Activated CD4-positive, alpha-beta T cell treated with anti-CD3 and anti-CD28 coated beads, Interleukin-2, Interleukin-6, amounts not matched to agents 100 ng/mL and 50 ng/mL, durations not matched to agents 16 hours and 8 hours (primary cell): ENCODE data around the gene MYO18A.
"Not testable (repeated sequence)": the region's sequence is repeated elsewhere in the genome, so short reads cannot be mapped to it uniquely, and the experiment has no call there.

Experiments used
- DNase-seq: peaks from one replicate; pipeline ENCODE4 v3.0.0-alpha.2; 2020

Gene MYO18A

DNA sequence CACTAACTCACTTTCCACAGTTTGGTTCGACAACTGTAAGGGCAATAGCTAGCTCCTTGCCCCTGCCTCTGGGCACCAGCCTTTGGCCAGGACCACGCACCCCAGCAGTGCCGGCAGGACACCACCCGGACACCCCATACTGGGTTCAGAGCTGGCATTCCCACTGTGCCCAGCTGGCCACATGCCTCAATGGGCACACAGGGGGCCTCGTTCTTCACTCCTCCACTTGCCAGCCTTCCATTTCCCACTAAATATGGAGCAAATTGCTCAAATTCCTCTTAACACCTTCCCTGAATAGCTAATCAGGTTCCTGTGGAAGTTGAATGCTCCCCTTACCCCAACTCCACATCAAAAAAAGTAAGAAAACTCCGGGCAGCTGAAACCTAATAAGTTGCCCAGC, 84.8 kb downstream of the MYO18A start:
- DNase-seq: no peak

DNA sequence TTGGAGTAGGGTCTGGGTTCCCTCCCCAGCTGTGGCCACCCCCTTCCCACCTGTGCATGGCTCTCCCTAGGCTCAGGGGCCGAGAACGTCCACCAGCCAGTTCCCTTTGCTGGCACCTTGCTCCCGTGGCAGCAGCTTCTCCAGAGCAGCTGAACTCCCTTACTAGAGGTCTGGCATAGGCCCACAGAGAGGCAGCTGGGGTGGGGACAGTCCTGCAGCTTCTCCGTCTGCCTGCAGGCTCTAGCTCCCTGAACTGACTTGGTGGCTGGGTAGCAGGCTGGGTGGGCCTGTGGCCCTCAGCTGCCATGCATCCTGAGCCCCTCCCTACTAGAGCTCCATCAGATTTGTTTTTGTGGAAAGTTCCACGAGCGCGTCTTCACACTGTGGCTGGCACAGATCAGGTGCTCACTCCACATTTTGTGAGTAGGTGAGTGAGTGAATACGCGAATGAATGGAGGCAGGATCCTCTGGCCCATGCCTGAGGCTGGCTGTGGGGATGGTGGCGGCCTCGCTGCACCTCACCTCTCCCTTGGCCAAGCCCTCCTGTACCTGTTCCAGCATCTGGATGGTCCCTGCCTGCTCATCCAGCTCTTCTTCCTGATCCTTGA, 86.0 kb downstream of the MYO18A start:
- DNase-seq: no peak

DNA sequence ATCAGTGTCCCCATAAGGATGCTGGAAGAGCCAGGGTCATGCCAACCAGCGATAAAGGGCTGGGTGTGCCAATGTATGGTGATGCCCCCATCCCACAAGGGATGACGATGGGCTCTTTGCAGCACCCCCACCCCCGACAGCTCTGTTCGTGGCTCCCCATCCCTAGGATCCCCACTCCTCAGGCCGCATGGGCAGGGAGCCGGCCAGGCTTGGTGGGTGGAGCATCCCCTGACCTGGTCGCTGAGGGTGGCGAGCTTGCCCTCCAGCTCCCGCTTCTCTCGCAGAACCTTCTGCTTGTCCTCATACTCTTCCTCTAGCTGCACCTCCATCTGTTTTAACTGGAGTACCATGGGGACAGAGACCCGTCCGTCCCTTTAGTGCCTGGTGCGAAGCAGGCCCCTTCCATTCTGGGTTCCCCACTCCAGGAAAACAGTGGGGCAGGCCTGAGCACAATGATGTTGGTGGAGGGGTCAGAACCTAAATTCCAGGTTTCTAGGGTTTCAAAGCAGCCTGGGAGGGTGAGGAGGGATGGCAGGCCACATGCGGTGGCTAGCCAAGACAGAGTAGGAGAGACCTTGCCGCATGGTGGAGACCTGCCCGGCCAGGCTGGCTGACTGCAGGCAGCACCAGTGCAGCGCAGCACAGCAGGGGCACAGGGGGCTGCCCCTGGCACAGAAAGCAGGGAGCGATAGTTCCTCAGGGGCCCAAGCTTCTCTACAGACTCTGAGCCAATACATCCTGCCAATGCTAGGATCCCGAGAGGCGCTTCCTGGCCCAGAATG, 86.9 kb downstream of the MYO18A start:
- DNase-seq: no peak

DNA sequence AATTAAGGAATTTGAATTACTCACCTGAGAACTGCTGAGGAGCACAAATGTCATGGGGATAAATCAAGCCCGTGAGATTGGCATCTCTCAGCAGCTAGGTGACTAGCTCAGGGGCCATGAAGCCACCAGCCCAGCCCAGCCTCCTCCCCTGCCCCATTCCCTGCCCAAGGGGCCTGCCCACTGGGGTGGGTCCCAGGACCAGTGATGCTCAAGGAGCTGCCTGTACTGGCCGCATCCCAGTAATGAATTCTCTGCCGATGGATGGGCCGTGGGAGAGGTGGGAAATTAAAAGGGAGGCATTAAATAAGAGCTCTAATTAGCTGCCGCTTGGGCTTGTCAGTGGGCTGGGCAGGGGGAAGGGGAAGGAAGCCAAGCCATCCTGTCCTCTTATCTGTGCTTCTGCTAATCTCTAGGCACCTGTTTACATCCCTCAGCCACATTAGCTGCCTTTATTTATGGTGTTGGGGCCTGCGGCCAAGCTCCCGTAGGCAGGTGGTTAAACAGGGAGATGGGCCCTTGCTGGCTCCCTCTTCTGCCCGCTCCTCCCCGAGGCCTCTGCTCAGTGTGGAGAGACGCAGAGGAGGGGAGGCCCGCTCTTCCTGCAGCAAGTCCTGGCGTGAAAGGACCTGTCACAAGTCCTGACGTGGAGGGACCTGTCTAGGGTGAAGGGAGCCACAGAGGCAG, 88.5 kb downstream of the MYO18A start:
- no peak for DNase-seq

DNA sequence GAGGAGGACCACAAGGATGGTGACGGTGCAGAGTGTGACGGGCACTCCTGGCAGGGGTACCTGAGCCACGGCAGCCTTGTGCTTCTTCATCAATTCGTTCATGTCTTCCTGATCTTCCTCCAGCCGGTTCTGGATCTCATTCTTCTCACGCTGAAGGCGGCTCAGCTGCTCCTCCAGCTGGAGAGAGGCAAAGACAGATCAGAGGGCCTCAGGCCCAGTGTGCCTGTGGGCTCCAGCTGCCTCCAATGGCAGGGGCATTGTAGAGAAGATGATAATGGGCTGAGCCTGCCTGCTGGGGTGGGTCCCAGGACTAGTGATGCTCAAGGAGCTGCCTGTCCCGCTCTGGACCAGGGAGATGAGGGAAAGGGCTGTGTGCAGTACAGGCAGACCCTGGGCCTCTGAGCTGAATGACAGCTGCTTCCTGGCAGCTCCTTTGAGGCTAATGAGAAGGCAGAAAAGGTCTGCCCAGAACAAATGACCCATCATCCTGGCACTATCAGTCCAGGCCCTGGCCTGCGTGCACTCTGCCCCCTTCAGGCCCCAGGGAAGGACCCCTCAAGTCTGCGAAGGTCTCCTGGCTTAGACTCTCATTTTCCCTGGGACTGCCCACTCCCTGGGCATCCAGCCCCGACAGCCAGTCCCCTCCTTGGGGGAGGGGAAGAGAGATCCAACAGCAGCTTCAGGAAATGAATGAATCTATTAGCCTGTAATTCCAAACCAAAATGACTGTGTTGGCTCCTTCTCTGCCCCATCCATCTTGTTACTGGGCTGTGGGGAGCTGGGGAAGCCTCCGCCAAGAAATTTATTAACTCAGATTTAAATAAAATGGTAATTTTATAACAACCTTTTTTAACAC, 89.2 kb downstream of the MYO18A start:
- no peak for DNase-seq

DNA sequence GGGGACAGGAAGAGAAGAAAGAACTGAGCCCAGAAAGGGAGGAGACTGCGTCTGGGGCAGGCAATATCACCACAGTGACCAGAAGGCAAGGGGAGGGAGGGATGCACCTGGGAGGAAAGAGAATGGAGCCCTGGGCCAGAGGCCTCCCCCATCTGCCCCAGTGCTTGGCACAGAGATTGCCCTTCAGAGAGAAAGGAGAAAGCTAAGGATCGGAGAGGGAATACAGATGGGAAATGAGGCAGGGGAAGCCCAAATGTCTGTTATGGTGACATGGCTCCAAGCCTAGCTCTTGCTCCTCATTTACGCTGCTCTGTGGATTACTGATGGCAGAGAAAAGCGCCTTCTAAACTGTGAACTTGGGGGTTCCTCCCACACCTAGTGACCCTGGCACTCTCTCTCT, 90.1 kb downstream of the MYO18A start:
- no peak for DNase-seq

DNA sequence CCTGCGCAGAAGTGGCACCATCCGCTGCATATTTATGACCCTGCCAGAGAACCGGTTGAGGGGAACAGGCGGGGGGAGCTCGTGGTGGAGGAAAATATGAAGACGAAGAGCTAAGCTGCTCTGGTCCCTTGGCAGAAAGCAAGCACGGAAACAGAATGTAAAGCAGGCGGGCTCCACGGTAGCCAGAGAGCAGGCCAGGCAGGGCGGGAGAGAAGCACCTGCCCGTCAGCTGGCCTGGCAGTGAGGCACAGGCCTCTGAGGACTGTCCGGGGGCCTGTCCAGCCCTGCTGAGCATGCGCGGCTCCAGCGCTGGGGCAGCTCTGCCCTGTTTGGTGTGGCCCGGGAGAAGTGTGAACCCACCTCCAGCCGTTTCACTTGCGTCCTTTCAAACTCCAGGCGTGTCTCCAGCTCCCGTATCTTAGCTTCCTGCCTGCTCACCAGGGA, 90.6 kb downstream of the MYO18A start:
- no peak for DNase-seq

DNA sequence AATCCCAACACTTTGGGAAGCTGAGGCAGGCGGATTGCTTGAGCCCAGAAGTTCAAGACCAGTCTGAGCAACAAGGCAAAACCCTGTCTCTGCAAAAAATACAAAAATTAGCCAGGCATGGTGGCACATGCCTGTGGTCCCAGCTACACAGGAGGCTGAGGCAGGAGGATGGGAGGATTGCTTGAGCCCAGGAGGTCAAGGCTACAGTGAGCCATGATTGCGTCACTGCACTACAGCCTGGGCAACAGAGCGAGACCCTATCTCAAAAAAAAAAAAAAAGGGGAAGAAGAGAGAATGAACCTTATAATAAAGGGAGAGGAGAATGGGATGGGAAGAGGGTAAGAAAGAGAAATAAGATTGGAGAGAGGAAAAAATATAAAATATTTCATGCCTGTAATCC, 91.4 kb downstream of the MYO18A start:
- not testable (repeated sequence) for DNase-seq

DNA sequence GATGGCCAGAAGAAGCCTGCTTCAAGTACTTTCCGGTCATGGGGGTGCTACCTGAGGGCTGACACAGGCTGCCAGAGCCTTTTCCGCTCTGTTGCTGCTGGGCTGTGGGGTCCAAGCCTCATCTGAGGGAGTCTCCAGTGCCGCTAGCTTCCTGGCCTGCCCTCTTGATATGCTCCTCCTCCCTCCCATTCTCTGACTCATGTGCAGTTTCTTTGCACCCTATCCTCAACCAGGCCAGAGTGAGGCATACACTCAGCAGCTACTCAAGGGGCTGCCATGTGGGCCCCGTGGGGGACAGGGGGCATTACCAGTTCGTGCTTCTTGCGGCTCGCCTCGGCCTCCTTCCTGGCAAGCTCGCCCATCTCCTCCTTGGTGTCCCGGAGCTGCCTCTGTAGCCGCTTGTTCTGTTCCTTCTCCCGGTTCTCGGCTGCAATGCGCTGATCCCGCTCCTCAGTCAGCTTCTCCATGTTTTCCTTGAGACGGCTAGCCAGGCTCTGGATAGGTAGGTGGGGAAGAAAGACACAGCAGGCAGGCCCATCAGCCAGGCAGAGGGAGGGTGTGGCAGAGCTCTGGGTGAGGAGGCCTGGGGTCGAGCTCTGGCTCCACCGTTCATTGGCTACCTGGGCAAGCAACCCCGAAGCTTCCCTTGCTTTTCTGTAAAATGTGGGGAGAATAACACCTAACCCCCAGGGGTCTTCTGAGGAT, 93.4 kb downstream of the MYO18A start:
- DNase-seq: no peak

DNA sequence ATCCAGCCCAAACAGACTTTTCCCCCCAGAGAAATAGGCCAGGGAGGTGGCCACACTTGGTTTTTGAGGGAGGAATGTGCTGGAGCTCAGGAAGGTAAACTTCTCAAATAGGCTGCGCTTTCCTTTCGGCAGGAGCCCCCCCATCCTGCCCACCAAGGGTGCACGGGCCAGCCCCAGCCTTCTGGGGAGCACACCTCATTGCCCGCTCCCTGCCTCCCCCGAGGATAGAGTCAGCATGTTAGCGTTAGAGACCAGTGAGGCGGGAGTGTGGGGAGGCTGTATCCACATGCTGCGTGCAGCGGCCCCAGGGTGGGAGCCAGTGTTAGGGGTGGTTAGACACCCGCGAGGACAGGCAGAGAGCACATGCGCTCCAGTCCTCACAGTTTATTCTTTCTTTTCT, 95.0 kb downstream of the MYO18A start:
- DNase-seq: no peak

DNA sequence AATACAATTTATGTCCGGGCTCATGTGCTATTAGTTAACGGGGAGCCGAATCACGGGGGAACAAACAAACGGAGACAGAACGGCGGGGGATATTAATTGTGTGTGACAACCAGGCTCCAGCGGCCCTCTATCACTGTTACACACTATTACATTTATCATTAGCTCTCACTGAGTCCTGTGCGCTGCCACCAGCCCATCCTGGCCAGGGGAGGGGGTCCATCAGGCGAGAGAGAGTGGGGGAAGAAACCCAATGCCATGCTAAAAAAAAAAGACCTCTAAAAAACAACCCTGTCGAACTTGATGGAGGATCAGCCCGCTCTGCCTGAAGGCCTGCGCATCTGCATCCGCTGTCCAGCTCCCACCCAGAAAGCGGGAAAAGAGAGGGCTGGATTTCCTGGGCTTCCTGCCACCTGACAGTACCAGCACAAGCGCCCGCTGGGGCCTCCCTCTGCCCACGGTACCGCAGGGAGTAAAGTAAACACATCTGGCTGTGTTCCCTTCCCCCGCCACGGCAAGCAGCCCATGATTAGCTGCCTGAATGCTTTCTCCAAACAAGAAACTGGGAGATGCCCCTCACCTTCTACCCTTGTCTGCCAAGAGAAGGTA, 95.6 kb downstream of the MYO18A start:
- no peak for DNase-seq

DNA sequence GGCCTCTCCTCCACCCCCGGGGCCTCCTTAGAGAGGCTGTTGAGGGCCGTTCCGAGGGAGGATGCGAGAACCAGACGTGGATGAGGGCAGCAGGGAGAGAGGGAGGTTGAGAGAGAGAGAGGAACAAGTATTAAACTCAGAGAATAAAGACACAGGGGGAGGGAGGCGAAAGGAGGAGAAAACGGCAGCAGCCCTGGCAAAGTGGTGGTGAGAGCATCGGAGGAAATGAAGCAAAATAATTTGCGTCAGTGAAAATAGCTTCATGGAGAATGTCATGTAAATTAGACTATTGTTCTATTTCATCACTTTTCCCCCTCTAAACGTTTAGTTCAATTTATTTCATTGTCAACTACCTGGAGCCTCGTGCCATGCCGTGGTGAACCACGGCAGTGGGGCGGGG, 99.2 kb downstream of the MYO18A start:
- no peak for DNase-seq

DNA sequence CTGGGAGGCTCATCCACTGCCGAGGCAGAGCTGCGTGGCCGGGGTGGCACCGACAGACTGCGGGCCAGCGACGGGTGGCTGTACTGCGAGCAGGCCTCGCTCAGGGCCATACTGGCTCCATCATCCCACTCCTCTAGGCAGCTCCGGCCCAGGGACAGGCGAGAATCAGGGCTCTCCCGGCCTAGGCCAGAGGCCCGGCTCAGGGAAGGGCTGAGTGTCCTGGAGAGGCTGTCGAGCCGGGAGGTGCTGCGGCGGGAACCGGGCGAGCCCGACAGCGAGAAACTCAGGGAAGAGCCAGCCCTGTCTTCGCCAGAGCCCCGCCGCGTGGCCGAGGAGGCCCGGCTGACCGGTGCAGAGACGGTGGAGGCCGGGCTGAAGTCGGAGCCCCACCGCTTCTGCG, 99.9 kb downstream of the MYO18A start:
- DNase-seq: no peak

DNA sequence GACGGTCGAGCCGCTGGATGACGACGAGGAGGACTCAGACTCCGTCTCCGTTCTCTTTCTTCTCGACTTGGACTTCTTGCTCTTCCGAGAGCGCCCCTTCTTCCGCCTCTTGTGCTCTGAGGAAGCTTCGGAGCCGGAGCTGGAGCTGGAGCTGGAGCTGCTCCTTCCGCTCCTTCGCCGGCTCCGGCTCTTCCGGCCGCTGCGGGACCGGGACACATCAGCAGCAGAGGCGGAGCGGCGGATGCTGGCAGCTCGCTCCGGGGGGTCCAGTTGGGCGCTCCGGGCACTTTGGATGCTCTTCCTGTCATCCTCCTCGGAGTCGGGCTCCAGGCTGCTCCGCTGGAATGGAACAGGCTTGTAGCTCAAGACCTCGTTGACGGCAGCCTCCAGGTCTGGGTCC, 100.3 kb downstream of the MYO18A start:
- DNase-seq: no peak

DNA sequence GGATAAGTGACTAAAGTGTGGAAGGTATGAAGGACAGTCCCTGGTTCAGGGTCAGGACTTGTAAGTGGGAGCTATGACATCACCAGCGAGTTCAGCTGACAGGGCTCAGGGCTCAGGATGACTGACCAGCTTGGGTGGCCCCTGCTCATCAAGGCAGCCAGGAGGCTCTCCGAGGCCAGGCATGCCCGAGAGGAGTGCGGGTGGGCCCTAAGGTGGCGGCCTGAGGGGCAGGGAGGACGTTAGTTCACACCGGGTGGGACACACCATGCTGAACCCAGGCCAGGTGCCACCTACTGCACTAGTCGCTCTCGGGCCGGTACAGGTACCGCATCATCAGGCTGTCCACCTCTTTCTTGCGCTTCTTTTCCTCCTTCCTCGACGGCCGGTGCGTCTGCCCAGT, 100.8 kb downstream of the MYO18A start:
- DNase-seq: no peak

DNA sequence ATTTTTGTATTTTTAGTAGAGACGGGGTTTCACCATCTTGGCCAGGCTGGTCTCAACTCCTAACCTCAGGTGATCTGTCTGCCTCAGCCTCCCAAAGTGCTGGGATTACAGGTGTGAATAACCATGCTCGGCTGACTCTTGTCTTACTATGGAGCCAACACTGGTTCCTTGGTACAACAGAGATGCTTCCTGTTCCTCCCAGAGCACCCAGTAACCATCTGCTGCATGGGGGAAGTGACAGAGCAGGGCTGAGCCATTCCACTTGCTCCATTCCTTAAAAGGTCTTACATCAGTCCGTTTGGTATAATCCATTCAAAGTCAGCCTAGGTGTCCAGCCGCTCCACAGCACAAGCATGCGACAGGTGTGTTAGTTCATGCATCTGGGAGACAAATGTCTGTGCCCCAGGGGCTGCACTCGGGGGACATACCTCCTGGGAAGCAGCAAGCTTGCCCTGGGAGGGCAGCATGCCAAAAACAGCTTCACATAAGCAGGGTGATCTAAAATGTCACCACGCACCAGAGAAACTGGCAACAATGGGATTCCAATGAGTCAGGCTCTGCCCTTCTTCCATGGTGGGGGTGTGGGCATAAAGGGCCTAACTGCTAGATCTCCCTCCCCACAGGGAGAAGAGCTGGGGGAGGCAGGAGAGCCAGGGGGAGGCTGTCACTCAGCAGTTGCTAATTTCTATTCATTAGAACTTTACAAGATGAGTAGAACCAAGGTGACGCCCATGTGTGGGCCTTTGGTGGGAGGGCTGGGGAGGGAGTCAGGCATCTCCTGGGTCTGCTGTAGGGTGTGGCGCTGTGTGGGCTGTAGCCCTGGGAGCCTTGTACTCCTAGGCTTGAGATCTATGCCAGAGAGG, 101.8 kb downstream of the MYO18A start:
- no peak for DNase-seq

DNA sequence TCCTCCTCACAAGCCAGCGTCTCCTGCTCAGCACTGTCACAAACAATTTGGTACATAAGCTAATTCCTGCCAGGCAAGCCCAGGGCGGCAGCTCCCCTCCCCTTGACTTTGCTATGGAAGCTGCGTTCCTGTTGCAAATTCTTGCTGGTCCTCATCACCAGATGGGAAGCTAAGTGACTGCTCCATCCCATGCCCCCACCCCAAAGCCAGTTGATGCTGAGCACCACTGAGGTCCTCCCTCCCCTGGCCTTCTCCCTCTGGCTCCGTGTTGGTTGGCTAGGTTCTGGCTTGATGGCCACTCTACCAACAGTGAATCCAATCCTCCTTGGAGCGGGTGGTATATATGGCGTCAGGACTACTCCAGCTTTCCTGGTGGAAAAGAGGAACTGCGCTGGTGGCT, 102.9 kb downstream of the MYO18A start:
- DNase-seq: no peak

DNA sequence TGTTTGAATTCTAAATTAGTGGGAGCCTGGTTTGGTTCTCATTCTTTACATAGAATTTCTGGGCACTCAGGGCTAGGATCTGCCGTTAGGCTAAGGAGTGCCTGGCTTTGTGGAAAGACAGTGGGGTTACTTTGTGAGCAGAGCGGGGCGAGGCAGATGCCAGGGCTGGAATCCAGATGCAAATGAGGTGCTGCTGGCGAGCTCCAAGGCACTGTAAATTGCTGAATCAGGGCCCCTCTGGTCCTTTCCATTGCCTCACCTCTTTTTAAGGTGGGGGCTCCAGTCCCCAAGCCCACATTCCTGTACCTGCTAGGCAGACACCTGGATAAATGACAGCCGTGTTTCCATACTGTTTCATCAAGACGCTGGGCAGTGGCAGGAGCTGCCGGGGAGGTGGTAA, 103.5 kb downstream of the MYO18A start:
- DNase-seq: no peak

DNA sequence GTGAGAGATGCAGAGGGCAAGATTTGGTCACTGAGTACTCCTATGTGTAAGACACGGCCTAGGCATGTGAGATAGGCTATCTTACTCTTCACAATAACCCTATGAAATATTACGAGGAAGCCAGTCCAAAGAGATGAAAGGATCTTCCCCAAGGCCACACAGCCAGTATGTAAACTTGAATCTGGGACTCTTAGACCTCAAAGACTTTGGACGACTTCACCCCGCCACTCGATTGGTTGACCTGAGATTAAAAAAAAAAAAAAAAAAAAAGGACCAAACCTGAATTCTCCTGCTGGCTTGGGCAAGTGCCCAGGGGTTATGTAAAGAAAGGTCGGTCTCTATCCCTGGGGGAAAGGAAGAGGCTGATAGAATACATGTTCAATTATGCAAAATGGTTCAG, 104.1 kb downstream of the MYO18A start:
- DNase-seq: no peak

DNA sequence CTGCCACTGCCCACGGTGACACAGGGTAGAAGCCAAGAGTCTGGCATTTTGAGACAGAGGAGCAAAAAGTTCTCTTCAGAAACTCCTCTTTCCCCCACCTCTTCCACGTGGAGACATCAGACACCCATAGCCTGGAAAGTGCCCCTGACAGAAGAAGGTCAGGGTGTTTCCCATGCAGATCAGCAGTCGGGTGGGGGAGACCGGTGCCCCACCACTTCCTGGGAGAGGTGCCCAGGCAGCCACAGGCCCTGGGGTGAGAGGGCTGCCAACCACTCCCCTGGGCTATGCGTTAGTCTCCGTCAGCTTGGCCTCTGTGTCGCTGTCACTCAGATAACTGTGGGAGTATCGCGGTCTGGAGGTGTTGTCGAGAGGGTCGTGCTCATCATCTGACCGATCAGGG, 105.7 kb downstream of the MYO18A start:
- DNase-seq: no peak

DNA sequence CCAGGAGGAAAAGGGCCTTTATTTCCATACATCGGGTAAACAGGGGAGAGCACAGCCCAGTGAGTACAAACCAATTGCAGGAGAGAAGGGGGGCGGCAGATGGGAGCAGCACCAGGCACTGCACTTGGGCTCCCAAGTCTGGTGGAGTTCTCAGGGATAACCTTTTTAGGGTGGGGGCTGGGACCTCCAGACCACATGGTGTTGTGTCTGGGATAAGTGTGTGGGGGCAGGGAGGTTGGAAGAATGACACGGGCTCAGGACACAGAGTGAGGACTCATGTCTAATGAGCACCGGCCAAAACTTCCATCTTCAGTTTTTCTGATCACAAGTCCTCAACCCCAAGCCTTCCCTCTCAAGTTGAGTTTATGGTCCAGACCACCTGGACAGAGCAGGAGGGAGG, 106.7 kb downstream of the MYO18A start:
- DNase-seq: no peak
